ENCODE results near the gene ATG7.

ATG7 gene

DNA sequence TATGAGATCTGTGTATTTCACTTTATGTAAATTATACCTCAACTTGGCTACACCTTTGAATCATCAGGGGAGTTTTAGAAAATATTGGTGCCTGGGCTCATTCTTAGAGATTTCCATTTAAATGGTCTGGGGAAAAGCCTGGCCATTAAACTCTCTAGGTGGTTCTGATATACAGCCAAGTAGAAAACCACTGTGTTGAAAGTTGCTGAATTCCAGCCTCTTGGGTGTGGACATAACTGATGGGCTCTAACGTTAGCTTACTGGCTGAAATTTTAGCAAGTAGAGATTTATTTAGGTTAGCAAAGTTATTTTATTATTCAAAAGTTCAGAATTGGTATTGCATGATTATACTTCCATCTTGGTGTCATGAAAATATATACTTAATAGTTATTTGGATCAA is 84.1 kb downstream of the ATG7 start:
- peak; percentile 49 for DNase-seq (ENCODE audit: low spot score)

DNA sequence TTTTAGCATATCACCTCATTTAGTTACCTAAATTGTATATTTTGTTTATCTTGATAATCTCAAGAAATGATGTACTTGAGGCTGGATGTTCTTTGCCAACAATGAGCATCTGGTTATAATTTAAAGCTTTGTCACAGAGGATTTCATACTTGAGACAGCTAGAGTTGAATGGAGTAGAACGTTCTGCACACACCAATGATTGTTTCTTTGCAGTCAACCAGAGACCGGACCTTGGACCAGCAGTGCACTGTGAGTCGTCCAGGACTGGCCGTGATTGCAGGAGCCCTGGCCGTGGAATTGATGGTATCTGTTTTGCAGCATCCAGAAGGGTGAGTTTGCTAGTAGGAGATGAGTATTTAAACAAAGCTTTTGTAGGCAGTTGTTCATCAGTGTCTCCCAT is 90.4 kb downstream of the ATG7 start:
- DNase-seq (ENCODE audit: low spot score) = peak; percentile 39

GRCh38 chr3:11363715-11364114 is 91.5 kb downstream of the ATG7 start:
- DNase-seq (ENCODE audit: low spot score) = no peak

- DNase-seq (ENCODE audit: low spot score) = peak; percentile 58
Measured at GRCh38 chr3:11364181-11364580, 92.0 kb downstream of the ATG7 start.

DNA sequence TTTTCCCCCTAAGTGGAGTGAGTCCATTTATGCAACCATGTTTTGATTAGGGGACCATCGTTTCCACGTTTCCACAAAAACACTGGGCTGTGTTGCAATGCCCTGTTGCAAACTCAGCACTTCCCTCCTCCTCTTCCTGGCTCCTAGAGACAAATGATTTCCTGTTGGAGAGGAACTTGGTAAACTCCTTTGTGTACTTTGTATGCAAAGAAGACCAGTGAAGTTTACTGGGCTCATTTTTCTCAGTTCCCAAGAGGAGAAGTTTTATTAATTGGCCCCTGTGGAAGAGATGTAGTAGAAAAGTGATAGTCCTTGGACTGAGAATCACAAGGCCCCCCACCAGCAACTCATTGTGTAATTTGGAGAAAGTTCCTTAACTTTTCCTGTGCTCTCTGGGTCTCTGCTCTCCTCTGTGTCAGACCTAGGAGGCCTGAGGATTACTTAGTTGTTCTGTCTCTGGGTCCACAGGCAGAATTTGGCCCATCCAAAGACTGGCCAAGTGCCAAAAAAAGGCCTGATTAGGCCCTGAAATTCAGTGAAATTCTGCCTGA is 95.0 kb downstream of the ATG7 start:
- DNase-seq (ENCODE audit: low spot score) = peak; percentile 64

- no peak for DNase-seq (ENCODE audit: low spot score)
Measured at GRCh38 chr3:11370191-11370590, 98.0 kb downstream of the ATG7 start.

GRCh38 chr3:11370966-11371365 is 98.8 kb downstream of the ATG7 start:
- DNase-seq (ENCODE audit: low spot score) = no peak

DNA sequence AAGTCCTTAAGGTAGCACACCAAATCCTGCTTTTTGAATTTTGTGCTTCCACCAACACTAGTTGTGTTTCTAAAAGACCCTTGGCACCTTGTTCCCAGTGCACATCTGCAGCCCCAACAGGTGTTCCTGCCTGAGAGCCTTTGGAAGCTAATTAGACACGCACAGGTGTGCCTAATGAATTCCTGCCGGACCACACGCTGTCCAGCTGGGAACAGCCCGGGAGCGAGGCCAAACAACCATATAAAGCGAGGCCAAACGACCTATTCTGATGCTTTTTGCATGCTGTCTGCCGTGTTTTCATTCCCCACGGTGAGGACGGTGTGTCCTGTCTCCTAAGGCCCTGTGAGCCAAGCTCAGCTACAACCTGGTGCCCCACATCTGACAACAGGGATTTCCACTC is 99.5 kb downstream of the ATG7 start:
- DNase-seq (ENCODE audit: low spot score) = no peak

DNA sequence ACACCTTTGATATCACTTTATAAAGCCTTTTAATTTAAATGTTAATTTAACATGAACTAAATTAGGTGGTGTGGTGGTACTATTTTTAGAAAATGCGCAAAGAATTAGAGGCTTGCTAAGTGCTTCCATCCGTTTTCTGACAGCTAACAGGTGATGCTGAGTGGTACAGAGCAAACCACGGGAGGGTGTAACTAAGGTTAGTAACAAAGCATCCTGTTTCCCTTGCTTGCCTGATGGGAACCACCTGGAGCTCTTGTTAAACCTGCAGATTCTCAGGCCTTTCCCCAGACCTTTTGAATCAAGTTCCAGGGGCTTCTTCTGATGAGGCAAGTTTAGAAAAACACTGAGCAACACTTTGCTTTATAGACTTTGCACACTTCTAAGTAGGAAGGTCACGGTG is 101.0 kb downstream of the ATG7 start:
- no peak for DNase-seq (ENCODE audit: low spot score)

- DNase-seq (ENCODE audit: low spot score) = no peak
Measured at GRCh38 chr3:11373654-11374053, 101.5 kb downstream of the ATG7 start.

GRCh38 chr3:11375333-11376088 is 103.3 kb downstream of the ATG7 start:
- no peak for DNase-seq (ENCODE audit: low spot score)

GRCh38 chr3:11377719-11378118 is 105.5 kb downstream of the ATG7 start:
- DNase-seq (ENCODE audit: low spot score) = no peak

- DNase-seq (ENCODE audit: low spot score) = peak; percentile 63
Measured at GRCh38 chr3:11379238-11379823, 107.1 kb downstream of the ATG7 start.

- DNase-seq (ENCODE audit: low spot score) = no peak
Measured at GRCh38 chr3:11379824-11380701, 107.9 kb downstream of the ATG7 start.

DNA sequence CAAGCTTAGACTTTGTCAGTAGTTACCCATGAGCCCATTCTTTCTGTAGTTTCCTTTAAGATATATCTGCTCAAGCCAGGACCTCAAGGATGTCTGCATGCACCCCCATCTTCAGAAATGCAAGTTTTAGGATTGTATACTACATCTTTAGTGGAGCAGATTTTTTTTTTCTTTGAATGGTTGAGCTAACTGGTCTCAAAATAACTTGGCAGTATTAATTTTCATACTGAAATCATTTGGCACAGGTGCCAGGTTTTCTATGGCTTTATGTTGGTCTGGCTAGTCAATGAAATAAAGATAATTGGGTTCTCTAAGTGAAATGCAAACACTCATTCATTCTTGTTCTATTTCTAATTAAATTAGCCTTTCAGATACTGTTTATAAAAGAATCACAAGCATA is 108.9 kb downstream of the ATG7 start:
- DNase-seq (ENCODE audit: low spot score) = no peak

DNA sequence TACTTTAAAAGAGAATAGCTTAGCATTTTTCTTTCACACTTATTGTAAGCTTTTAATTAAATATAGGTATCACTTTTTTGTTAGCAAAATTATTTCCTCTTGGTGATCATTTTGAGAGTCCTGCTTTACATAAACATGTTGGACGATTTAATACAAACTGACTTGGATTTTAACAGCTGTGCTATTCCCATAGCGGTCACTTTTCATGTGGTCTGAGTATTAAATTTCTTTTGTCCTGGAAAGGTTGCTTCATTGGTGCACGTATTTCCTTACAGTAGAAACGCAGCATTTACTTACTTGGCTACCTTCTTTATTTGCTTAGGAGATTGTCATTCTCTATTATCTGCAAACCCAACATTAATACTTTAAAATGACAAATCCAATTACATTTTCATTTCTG is 109.4 kb downstream of the ATG7 start:
- DNase-seq (ENCODE audit: low spot score) = no peak

- no peak for DNase-seq (ENCODE audit: low spot score)
Measured at GRCh38 chr3:11382146-11382745, 110.0 kb downstream of the ATG7 start.

- no peak for DNase-seq (ENCODE audit: low spot score)
Measured at GRCh38 chr3:11384074-11384473, 111.9 kb downstream of the ATG7 start.

DNA sequence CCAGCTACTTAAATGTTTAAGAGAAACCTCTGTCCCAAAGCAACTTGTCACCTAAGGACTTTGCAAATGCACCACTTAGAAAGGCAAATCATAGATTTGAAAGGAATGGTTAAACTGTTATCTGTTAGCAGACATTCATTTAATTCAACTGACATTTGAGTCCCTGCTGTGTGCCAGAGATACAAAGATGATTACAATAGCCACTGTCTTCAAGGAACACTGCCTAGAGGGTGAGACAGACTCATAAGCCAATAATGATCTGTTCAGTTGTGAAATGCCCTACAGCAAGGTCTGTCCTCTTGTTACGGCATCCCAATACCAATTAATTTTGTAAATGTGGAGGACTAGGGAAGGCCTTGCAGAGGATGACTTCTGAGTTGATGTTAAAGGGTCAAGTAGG is 113.1 kb downstream of the ATG7 start:
- peak; percentile 11 for DNase-seq (ENCODE audit: low spot score)

DNA sequence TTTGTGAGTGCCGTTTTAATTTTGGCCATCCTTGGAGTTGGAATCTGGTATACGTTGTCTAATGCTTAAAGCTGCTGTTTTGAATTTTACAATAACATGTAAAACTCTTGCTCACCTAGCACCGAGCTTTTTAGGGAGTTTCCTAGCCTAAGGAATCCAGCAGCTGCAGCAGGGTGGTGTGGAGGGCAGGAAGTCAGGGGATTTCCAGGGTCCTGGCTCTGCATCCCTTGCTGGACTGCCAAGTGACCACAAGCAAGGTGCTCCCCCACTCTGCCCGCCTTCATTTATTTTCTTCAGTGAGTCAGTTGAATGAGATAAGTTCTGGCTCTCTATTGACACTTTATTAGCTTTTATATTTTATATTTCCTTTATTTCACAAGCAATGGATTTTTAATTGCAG is 113.7 kb downstream of the ATG7 start:
- no peak for DNase-seq (ENCODE audit: low spot score)

DNA sequence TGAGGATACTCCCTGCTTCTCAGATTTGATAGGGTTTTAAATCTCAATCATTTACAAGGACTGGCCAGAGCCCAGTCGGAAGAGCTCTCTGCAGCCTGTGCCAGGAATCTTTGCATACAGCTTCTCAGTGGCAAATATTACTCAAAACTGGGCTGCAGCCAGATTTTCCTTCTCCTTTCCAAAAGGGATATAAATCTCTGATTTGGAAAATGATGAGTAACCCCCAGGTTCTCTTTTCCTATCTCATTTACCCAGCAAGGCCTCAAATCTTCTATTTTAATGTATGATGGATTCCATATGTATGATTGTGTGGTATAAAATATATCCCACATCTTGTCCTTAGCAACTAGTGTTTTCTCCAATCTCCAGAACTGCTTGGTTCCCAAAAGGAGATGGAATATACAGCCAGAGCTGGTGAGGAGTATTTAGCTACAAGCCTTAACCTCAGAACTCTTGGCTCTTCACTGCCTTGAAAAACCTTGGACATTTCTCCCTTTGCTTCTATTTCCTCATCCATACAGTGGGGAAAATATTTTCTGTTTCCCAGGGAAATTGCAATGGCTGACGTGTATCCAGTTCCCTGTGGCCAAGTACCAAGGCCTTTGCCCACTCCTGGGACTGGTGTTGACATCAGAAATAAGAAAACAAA is 114.4 kb downstream of the ATG7 start:
- DNase-seq (ENCODE audit: low spot score) = peak; percentile 11

Data from GM03348 (cell line).